ENCODE results near the gene CACNA2D2.

Gene CACNA2D2

DNA sequence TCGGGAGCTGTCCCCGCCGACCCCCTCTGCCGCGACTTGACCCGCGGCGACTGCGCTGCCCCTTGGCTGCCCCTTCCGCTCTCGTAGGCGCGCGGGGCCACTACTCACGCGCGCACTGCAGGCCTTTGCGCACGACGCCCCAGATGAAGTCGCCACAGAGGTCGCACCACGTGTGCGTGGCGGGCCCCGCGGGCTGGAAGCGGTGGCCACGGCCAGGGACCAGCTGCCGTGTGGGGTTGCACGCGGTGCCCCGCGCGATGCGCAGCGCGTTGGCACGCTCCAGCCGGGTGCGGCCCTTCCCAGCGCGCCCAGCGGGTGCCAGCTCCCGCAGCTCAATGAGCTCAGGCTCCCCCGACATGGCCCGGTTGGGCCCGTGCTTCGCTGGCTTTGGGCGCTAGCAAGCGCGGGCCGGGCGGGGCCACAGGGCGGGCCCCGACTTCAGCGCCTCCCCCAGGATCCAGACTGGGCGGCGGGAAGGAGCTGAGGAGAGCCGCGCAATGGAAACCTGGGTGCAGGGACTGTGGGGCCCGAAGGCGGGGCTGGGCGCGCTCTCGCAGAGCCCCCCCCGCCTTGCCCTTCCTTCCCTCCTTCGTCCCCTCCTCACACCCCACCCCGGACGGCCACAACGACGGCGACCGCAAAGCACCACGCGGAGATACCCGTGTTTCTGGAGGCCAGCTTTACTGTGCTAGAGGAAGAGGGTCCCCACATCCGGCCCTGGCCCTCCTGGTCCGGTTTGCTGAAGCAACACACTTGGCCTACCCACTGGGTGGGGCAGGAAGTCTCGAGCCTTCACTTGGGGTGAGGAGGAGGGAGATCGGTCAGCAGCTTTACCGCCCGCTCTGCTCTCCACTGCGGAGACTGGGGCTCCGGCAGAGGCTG, 162.7 kb downstream of the CACNA2D2 start, which contains the start of gene RASSF1:
Gene RASSF1 (minus strand): TSS at position 389 of the 882 bp plus-strand sequence. CDS start 31 bp downstream, at position 358.
- DNase-seq = no peak

DNA sequence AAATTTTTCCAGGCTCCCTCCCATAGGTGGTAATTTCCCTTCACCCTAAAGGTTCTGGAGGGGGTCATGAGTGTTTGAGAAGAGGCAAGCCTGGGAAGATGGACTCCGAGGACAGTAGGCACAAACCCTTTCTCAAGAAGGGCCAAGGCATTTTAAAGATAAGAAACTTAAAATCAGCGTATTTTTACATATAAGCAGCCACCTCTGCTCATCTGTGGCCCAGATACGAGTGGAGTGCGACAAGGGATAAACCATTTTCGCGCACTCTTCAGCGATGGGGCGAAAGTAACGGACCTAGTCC, 163.3 kb downstream of the CACNA2D2 start:
- no peak for DNase-seq

DNA sequence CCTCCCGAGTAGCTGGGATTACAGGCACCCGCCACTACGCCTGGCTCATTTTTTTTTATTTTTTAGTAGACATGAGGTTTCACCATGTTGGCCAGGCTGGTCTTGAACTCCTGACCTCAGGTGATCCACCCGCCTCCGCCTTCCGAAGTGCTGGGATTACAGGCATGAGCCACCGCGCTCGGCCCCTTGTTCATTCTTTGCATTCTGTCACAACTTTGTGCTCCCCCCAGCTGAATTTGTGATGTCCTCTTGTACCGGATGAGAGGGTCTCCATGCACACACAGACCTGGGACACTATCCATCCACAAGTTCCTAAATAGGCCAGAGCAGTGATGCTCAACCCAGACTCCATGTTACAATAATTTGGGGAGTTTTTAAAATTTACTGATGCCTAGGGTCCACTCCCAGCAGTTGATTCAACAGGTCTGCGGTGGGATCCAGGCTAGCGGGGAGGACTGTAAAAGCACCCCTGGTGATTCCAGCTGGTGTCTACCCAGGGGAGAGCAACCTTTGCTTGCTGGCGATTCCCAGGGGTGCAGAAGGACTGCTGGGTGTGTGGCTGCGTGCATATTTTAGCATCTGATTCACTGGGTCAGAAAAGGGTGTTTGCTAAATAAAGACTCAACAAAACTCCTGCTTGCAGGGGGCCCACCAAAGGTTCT, 163.8 kb downstream of the CACNA2D2 start:
- DNase-seq = no peak

DNA sequence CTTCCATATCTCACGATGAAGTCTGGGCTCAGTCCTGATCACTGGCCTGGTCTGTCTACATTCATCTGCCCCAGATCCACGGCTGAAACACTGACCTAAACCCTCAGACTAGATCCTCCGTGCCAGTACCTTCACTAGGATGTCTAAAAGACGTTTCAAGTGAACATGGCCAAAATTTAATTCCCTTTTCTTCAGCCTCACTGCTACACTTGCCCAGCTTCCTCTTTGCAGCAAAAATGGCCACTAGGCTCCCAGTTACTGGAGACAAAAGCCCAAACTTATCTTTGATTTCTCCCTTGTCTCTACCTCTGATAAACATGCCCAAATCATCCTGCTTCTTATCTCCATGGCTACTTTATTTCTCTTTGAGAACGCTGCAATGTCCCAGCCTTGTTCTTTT, 164.5 kb downstream of the CACNA2D2 start:
- no peak for DNase-seq

DNA sequence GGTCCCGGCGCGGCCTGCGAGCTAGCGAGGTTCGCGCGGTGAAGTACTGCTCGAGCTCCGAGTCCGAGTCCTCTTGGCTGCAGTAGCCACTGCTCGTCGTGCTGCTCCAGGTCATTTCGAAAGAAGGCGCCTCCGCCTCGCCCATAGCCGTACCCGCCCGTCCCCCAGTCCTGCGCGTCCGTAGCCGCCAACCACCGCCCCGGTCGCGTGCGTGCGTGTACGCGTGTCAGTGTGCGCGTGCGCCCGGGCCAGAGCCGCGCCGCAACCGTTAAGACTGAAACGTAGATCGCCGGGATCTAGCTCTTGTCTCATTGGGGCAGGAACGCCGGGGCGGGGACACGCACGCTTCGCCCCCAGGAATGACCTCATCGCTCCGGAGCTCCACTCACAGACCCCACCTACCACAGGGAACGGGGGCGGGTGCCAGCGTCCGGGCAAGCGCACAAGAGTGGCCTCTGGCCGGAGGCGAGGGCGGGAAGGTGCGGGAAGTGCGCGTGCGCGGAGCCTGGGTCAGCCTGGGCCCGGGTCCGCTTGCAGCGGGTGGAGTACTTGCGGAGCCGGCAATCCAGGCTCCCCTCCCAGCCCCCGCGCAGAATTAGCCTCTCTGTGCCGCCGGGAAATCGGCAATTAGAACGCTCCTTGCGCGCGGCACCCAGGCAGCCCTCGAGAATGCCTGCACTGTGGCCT, 166.1 kb downstream of the CACNA2D2 start:
- peak; percentile 87 for DNase-seq

DNA sequence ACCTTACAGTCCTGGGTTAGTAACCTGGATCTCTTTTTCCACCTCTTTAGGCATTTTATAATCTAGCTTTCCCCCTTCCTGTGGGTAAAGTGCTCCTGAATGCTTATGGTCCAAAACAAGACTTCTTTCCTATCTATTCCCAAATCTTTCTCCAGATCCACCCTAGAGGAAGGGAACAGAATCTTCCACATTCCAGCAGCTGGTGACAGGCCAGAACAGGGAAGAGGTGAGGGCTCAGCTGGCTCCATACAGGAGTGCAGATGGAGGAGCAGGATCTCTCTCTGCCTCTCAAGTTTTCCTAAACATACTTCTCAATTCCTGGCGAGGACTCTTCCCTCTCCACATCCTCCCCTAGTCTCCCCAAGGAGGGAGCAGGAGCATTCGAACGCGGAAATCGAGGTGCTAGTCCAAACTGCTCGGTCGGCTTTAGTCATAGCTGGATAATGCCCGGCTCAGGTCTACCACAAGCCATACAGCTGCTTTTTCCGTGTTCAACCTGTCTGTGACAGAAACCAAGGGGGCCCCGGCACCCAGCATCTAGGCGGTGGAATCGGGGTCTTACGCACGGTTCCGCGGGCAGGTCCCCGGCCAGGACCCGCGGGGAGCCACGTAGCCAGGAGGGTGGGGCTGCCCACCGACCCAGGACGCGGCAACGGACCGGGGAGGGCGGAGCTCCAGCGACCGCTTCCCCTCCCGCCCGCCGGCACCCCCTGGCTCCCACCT, 166.8 kb downstream of the CACNA2D2 start:
- DNase-seq = no peak

DNA sequence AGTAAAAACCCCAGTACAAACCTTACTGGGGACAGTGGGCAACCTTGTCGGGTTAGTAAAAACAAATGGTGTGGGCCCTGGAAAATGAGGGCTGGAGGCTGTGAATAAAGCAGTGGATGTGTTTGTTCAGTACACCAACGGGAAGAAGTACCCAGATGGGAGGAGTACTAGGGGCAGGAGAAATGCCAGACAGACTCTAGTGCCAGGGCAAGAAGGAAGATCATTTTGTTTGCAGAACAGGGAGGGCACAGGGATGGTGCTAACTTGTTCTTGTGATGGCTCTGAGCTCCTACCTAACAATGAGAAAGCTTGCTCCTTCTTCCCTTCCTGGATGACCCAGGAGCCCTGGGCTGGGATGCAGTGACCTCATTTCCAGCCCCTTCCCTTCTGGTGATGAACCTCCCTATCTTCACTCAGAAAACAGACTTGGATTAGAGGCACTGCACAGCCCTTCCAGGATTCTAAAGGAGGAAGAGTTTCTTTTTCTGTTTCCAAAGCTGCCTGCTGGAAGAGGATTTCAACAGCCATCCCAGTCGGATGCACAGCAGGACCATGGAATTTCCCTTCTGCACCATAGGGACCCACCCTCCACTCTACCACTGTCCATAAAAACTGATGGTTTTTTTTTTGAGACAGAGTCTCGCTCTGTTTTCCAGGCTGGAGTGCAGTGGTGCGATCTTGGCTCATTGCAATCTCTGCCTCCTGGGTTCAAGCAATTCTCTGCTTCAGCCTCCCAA, 168.9 kb downstream of the CACNA2D2 start:
- DNase-seq = no peak

DNA sequence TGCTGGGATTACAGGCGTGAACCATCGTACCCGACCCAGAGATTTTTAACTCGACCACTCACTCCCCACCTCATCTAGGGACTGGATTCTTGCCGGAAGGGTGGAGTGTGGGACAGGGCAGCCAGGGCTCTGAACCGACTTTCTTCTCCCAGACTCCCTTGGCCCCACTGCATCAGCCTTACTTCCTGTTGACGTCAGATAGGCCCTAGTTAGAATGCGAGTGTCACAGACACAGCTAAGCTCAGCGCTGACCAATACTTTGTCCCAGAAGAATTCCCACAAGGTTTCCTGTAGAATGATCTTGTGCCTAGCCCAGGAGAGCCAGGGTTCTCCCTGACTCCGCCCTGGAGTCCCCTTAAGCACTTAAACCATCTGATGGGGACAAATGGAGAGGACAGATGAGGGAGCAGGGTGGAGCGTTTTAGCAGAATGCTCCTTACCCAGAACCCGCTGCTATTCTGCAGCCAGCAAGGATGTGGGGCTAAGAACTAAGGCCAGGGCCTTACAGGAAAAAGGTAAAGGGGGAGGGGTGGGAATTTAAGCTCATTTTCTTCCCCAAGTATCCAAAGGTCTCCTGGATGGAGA, 169.6 kb downstream of the CACNA2D2 start:
- no peak for DNase-seq

DNA sequence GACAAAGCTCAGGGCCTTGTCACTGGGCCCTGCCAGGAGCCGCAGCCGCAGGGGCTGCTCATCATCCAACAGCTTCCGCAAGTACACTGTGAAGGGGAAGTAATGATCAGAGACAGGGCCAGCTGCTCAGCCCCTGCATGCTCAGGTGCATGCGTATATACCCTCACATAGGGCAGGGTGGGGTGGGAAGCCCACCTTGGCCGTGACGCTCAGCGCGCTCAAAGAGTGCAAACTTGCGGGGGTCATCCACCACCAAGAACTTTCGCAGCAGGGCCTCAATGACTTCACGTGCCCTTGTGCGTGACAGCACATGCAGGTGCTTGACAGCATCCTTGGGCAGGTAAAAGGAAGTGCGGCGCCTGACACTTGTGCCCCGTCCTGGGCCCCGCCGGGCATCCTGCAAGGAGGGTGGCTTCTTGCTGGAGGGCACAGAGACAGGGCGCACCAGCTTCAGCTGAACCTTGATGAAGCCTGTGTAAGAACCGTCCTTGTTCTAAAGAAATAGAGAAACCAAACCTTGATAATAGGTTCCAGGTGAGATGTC, 172.0 kb downstream of the CACNA2D2 start:
- DNase-seq = no peak

DNA sequence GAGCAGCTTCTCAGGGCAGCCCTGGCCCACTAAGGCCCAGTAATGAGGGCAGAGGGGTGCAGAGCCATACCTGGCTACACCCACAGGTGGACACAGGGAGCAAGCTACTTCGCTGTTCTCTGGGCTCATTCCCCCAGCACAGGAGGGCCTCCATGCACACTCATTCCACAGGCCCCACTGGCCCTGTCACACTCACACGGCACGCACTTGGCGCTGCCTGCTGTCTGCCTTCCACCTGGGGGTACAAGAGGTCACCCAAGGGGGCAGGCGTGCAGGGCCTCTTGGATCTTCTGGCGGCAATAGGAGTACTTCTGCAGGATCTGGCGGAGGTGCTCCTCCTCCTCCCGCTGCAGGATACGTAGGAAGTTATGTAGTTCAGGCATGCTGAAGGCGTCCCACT, 173.1 kb downstream of the CACNA2D2 start:
- DNase-seq = no peak

DNA sequence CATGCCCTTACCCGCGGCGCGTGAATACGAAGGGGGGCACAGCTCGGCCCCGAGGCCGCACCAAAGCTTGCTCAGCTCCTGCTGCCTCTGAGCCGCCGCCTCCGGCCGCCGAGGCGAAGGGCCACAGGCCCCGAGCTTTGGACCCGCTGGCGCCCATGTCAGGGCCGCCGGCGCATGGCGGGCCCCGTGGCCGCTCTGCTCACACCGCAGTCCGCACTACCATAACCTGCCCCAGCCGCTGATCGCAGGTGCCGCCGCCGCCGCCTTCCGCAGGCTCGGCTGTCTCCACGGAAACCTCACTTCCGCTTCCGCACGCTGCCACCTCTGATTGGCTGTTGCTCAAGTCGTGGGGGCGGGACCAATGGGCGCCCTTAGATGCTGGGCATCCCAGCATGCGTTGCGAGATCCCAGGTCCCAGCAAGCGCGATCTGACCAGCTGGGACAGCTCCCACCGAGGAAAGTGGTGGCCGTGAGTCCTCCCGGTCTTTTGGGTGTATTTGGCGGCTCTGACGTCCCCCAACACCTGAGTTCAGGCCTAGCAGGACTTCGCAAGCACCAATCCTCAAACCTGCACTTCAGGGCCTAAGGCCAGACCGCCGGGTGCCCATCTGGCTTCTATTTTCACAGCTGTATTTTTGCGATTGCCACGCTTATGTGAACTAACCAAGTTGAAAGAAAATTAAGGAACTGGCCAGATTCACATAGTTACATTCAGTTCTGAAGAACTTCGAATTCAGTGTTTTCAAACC, 175.3 kb downstream of the CACNA2D2 start, which contains the start of gene TUSC2:
Gene TUSC2 (minus strand): TSS at position 281 of the 749 bp plus-strand sequence. CDS start 124 bp downstream, at position 157.
- peak; percentile 82 for DNase-seq

DNA sequence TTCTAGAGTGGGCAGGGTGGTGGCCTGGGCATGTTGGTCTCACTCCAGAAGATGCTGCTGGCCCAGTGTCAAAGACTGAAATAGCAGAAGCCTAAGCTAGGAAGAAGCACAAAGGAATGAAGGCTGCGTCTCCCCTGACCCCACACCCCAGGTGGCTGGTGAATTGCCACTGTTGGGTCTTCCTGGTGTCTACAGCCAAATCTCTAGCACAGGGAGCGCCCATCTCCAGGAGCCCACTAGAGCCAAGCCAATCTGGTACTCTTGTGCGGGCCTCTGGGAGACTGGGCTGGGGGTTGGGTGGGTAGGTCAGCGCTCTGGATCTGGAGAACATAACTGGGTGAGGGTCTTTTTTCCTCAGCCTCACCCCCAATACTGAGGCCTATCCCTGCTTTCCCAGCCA, 176.3 kb downstream of the CACNA2D2 start:
- DNase-seq = no peak

DNA sequence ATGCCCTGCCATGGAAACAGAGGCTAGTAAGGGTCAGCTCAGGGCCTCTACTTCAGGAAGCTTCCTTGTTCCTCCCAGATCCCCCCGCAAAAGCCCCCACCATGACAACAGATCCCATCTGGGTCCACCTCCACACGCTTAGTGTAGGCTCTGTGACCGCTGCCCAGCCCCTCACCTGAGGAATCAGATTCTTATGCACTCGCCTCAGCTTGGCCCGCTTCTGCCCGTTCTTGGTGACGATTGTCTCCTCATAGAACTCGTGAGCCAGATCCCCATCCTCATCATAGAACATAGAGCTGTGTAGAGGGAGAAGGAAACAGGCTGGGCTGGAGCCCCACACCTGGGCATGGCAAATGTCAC, 177.3 kb downstream of the CACNA2D2 start:
- no peak for DNase-seq

DNA sequence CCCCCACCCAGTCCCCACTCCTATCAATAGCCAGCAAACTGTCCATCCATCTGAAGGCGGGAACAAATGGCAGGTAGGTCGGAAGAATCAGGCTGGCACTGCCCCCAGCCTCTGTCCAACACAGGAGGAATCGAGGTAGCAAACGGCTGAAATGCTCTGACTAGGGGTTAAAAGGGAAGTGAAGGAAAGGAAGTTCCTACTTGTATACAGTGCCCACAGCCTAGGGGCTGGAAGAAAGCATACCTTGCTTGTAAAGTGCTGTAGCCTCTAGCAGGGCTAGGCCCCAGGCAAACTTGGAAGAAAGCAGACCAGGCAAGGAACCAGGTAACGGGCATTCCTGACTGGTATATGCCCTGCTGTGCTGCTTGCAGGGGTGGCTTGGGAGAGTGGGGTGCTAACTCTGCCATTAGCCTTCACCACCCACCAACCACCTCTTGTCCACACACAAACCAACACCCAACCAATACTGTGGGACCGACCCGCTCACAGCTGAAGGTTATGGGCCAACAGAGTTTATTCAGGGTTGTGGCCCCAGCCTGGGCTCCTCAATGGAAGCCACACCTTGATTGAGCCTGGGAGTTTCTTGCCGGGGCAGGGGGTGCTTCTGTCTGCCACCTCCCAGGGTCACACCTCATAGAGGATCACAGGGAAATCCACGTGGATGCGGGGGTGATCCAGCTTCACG, 177.8 kb downstream of the CACNA2D2 start:
- DNase-seq = no peak

DNA sequence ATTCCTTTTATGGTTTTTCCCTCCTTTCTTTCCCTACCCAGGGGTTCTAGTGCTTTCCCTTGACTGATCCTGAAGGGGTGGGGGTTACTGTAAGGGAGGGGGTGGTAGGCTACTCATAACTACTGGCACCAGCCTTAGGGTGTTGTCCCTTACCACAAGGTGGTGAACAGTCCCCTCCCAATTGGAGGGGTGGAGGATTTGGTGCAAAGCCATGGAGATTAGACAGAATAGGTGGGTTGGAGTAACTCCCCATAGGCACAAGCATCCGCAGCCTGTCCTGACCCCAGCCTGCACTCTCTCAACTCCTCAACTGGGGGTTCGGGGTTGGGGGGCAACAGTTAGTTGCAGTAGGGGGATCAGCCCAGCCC, 178.3 kb downstream of the CACNA2D2 start:
- no peak for DNase-seq

DNA sequence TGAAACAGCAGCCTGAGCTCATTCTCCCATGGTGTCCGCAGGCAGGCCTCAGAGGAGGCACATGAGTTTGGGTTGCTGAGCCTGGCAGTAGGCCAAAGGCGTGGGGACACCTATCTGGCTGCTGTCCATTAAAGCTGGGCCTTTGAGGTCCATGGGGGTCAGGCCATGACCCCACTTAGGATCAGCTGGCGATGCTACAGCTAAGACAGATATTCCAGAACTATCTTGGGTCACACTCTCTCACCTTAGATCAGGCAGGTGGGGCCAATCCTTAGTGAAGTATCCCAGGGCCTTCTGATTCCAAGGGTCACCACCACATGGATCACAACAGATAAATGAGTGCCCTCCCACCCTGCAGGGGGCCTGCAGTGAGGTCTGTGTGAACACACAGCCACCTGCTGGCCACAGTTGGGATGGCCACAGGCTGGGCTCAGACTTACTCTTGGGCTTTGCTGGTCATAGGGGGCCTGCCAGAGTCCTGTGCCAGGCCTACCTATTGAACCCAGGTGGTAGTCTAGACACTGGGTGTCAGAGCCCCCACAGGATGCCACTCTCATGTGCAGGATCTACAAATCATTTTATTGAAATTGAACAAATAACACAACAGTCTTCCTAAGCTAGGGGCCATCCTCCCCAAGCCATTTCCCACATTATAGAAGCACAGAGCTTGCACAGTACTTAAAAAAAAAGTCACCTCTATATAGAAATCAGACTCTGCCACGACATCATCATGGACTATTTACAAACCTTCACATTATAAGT, 178.9 kb downstream of the CACNA2D2 start:
- DNase-seq = no peak

DNA sequence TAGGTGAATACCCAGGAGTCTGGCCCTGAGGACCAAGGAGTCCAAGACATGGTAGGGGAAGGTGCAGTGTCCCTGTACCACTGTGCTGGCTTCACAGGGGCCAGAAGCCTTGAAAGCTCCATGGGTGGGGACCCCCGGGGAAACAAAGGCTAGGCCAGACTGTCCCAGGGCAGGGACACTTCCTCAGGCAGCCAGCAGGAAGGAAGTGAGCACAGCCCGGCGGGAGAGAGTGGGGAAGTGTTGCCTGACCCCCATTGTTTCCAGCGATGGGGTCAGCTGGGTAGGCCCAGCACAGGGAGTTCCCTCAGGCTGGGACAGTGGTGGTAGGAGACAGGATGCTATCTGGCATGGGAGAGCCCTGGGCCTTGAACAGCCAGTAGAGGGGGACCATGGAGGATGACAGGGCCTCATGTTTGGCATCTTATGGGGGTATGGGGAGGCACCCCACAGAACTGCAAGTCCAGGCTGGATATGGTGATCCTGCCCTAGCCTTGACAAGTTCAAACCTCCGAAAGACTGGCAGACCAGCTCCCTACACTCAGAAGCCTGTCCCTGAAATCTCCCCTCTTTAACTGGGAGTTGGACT, 179.7 kb downstream of the CACNA2D2 start:
- DNase-seq = no peak

DNA sequence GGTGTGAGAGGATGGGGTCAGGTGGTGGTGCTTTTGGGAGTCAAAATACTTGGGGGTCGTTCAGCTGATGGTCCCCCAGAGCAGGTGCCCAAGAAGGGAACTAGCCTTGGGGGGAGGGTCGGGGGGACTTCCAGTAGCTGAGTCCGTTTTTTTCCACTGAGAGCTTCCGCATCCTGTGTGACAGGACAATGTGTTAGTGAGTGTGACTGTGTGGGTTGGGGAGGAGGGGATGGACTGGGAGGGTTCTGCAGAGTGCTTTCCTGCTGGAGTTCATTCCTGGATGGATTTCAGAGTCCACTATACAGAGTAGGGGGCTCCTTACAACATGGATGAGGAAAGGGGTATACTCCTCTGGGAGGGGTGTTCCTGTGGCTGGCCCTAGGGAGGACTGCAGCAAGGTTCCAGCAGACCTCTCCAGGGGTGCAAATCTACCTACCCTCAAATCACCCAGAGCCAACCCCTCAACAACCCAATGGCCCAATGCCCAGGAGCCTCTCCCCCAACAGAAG, 180.3 kb downstream of the CACNA2D2 start:
- DNase-seq = no peak

All from NCI-H226 (cell line).